Muscle layer of colon (tissue), 2 donors: ENCODE results near the gene TEX101.
"Not testable (repeated sequence)": the region's sequence is repeated elsewhere in the genome, so short reads cannot be mapped to it uniquely, and the experiment has no call there.

Experiments
- H3K27ac ChIP-seq: one replicate; pipeline ENCODE4 v1.7.0; 2013; ENCODE audit warnings: low read depth, mild to moderate bottlenecking, low read length, moderate library complexity
- H3K27me3 ChIP-seq, 2 donors: one replicate each; pipeline ENCODE4 v1.7.0; 2013; ENCODE audit warnings: low read length in 2 of 2, mild to moderate bottlenecking in 2 of 2; ENCODE audit not compliant: insufficient read depth in 2 of 2, control insufficient read depth in 1 of 2
- H3K36me3 ChIP-seq: one replicate; pipeline ENCODE4 v1.7.0; 2013; ENCODE audit warnings: mild to moderate bottlenecking, low read length; ENCODE audit not compliant: insufficient read depth
- H3K4me1 ChIP-seq: one replicate; pipeline ENCODE4 v1.7.0; 2013; ENCODE audit warnings: mild to moderate bottlenecking, low read length; ENCODE audit not compliant: insufficient read depth
- H3K4me3 ChIP-seq, 2 donors: one replicate each; pipeline ENCODE4 v1.7.0; 2013; ENCODE audit warnings: low read length in 2 of 2, low read depth in 1 of 2, mild to moderate bottlenecking in 1 of 2, moderate library complexity in 1 of 2
- H3K9ac ChIP-seq: one replicate; pipeline ENCODE4 v1.7.0; 2013; ENCODE audit warnings: low read length
- H3K9me3 ChIP-seq: one replicate; pipeline ENCODE4 v1.7.0; 2013; ENCODE audit warnings: mild to moderate bottlenecking, low read length
- donor health status: abdominal sarcoma.
- donor health status: Adenocarcinoma of cecum.

The TEX101 gene

GRCh38 chr19:43414554-43414953 lies at the start of gene TEX101:
Gene TEX101 (plus strand): TSS chr19:43414890. CDS start chr19:43415920, 1,030 bp downstream.
- H3K4me3 ChIP-seq, result no peak within 1 kb of the TSS
- H3K27ac ChIP-seq, result no peak within 1 kb of the TSS
- no peak within 1 kb of the TSS for H3K9ac ChIP-seq
- H3K36me3 ChIP-seq, result no peaks in the 10 kb centered on the region
- no peaks in the 10 kb centered on the region for H3K9me3 ChIP-seq
- no peaks in the 10 kb centered on the region for H3K27me3 ChIP-seq
- no peaks in the 10 kb centered on the region for H3K4me1 ChIP-seq

DNA sequence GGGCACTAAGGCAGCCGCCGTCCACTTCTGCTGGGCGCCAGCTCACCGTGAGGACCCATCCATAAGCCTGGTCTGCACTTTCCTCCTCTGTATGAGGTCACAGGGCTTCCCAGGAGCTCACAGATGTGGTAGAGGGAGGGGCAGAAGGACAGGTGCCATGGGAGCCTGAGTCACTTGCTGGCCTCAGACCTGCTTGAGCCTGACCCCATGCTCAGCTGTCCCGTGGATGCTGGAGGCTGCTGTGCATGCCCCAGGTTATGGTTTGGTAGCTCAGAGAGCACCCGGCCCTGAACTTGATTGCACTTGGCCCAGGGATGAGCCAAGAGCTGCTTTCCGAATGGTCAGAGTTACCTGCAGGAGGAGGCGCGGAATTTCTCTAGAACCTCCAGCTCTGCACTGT lies 49.0 kb upstream of the TEX101 start:
- H3K4me3 ChIP-seq, H3K4me1 ChIP-seq, H3K36me3 ChIP-seq, H3K9ac ChIP-seq, H3K9me3 ChIP-seq, H3K27me3 ChIP-seq, H3K27ac ChIP-seq: not testable (repeated sequence)

DNA sequence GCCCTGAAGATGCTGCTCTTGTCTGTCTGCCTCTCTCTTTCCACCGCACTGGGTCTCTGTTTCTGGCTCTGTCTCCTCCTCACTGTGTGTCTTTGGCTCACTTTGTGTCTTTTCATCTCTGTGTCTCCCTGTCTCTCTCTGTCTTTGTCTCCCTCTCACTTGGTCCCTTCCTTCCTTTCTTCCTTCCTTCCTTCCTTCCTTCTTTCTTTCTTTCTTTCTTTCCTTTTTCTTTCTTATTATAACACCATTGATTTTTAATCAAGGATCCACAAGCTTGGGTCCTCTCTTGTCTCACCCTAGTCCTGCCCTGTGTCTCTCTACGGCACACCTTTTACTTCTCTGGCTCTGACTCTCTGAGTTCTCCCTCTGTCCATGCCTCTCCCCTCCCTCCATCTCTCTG lies 46.9 kb upstream of the TEX101 start:
- Histone ChIP-seq H3K4me1 (no peaks in the 10 kb centered on the region), H3K9me3 (no peaks in the 10 kb centered on the region), H3K27me3 (peaks cover 0 to 5% of the 10 kb centered on the region in 2 donors), H3K36me3 (no peaks in the 10 kb centered on the region), H3K9ac (no peak overlapping the region), H3K4me3 (no peak overlapping the region), H3K27ac (no peak overlapping the region)

DNA sequence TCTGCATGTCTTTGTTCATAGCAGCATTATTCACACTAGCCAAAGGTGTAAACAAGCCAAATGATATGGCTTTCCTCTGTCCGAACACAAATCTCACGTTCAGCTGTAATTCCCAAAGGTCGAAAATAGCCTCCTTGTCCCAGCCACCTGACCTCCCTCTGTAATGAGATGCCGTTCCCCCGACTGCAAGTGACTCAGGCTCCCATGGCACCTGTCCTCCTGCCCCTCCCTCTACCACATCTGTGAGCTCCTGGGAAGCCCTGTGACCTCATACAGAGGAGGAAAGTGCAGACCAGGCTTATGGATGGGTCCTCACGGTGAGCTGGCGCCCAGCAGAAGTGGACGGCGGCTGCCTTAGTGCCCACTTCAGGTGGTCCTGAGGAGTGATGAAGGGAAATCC lies 45.8 kb upstream of the TEX101 start:
- not testable (repeated sequence) for H3K9me3 ChIP-seq, H3K9ac ChIP-seq, H3K4me3 ChIP-seq, H3K27ac ChIP-seq, H3K36me3 ChIP-seq, H3K27me3 ChIP-seq, H3K4me1 ChIP-seq

GRCh38 chr19:43371909-43372308 lies 42.8 kb upstream of the TEX101 start:
- H3K36me3 ChIP-seq, result no peaks in the 10 kb centered on the region
- no peak overlapping the region for H3K27ac ChIP-seq
- H3K4me3 ChIP-seq, result no peak overlapping the region
- H3K9me3 ChIP-seq, result no peaks in the 10 kb centered on the region
- H3K27me3 ChIP-seq, result peaks cover 0 to 5% of the 10 kb centered on the region in 2 donors
- H3K9ac ChIP-seq, result no peak overlapping the region
- no peaks in the 10 kb centered on the region for H3K4me1 ChIP-seq

- H3K4me1 ChIP-seq, result no peaks in the 10 kb centered on the region
- no peak overlapping the region for H3K27ac ChIP-seq
- H3K27me3 ChIP-seq, result peaks cover 0 to 5% of the 10 kb centered on the region in 2 donors
- H3K9ac ChIP-seq, result no peak overlapping the region
- no peaks in the 10 kb centered on the region for H3K9me3 ChIP-seq
- no peaks in the 10 kb centered on the region for H3K36me3 ChIP-seq
- no peak overlapping the region for H3K4me3 ChIP-seq
Measured at GRCh38 chr19:43372462-43372861, 42.2 kb upstream of the TEX101 start.

DNA sequence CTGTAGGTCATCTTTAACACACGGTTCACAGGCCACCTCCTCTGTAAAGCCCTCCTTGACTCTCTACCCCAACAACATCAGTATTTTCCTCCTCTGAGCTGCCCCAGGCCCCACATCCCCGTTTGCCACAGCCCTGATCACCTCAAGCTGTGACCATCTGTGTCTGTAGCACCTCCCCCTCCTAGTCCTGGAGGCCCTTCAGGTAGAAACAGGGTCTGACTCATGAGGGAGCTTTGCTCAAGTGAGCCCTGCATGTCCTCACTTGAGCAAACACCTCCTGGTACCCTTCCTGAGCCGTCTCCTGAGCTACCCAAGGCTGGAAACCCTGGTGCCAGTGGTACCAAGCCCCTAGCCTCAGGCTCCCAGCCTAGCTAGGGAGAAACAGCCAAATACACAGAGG lies 37.1 kb upstream of the TEX101 start:
- H3K27me3 ChIP-seq, result not testable (repeated sequence)

GRCh38 chr19:43380008-43380407 lies 34.7 kb upstream of the TEX101 start:
- no peaks in the 10 kb centered on the region for H3K36me3 ChIP-seq
- H3K9ac ChIP-seq, result no peak overlapping the region
- H3K27me3 ChIP-seq, result peaks cover 0 to 8% of the 10 kb centered on the region in 2 donors
- H3K4me1 ChIP-seq, result no peaks in the 10 kb centered on the region
- H3K9me3 ChIP-seq, result no peaks in the 10 kb centered on the region
- no peak overlapping the region for H3K4me3 ChIP-seq
- no peak overlapping the region for H3K27ac ChIP-seq

More for the DNA sequence above, 37.1 kb upstream of the TEX101 start:
- not testable (repeated sequence) for H3K27ac ChIP-seq, H3K9ac ChIP-seq, H3K4me1 ChIP-seq, H3K9me3 ChIP-seq, H3K36me3 ChIP-seq, H3K4me3 ChIP-seq

DNA sequence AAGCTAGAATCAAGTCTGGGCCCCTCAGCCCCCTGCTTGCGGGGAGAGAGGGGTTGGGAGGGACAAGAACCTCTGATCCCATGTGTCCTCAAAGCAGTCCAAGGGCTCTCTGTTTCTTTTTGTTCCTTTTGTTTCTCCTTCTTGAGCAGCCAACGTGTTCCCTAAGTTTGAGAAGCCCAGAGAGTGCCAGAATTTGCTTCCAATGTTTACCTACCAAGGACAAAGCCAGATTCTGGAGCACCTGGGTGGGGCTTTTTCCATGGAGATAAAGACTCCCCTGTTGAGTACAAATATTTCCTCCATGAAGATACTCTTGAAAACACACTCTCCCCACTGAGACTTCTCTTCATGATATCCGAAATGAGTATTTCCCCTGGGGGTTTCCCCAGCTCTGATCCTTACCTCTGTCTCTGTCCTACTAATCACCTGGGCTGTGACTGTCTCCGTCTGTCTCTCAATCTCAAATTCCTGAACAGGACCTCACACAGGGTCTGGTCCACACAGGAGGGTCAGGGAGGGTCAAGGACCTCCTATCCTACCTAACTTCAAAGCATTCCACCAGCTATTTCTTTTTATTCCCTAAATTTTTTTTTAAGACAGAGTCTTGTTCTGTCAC lies 33.8 kb upstream of the TEX101 start:
- Histone ChIP-seq H3K36me3 (no peaks in the 10 kb centered on the region), H3K4me1 (no peaks in the 10 kb centered on the region), H3K9me3 (no peaks in the 10 kb centered on the region), H3K27ac (no peak overlapping the region), H3K9ac (no peak overlapping the region), H3K4me3 (no peak overlapping the region), H3K27me3 (peaks cover 0 to 8% of the 10 kb centered on the region in 2 donors)

DNA sequence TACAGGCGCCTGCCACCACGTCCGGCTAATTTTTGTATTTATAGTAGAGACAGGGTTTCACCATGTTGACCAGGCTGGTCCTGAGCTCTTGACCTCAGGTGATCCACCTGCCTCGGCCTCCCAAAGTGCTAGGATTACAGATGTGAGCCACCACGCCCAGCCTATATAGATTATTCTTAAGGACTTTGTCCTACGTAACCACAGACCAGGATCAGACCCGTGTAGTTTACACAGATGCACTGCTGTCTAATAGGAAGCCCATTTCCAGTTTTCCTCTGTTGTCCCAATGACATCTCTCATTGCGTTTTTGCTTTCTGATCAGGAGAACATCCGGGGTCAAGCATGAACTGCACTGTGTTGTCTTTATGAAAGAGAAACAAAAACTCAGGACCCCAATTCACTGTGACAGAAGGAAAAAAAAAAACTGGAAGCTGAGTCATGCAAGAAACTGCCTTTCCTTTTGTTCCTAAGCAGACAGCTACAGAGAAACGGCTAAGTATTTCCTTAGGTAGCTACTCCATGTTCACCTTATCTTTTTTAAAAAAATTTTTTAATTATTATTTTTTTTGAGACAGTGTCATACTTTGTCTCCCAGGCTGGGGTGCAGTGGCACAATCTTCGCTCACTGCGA lies 32.0 kb upstream of the TEX101 start:
- H3K4me1 ChIP-seq, H3K27ac ChIP-seq, H3K27me3 ChIP-seq, H3K36me3 ChIP-seq, H3K4me3 ChIP-seq, H3K9me3 ChIP-seq, H3K9ac ChIP-seq: not testable (repeated sequence)

DNA sequence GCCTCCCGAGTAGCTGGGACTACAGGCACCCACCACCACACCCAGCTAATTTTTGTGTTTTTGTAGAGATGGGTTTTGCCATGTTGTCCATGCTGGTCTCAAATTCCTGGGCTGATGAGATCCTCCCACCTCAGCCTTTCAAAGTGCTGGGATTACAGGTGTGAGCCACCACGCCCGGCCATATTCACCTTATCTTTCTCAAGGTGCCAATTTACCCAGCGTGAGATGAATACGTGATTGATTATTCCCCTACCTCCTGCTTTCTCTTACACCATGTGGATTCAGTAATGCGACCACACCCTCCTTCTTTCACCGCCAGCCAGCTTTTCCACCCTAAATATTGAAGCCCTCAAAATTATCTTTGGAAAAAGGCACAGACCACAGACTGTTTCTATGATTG lies 31.4 kb upstream of the TEX101 start:
- H3K4me3 ChIP-seq, H3K27me3 ChIP-seq, H3K36me3 ChIP-seq, H3K4me1 ChIP-seq, H3K9ac ChIP-seq, H3K27ac ChIP-seq, H3K9me3 ChIP-seq: not testable (repeated sequence)

DNA sequence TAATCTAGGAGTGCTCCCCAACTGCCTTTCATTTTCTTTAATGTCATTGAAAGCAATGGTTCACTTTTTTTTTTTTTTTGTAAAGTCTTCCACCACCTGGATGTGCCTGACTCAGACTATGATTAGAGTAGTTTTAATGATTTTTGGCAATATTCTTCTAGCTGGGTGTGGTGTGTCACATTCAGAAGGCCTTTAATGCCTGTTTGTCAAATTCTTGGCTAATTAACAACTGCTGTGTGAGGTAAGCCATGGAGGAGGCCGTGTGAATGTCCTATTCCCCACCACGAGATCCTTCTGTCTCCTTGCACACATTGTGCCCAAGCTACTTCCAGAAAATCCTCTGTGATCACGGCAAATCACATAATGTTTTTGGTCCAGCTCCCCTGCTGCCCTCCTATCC lies 30.9 kb upstream of the TEX101 start:
- not testable (repeated sequence) for H3K4me3 ChIP-seq, H3K9ac ChIP-seq, H3K27me3 ChIP-seq, H3K27ac ChIP-seq, H3K36me3 ChIP-seq, H3K4me1 ChIP-seq, H3K9me3 ChIP-seq
